ENCODE measurements around the gene DNAH10.

Gene DNAH10

GRCh38 chr12:123839826-123840225, 77.7 kb downstream of the DNAH10 start:
- DNase-seq (ENCODE audit: low read depth in 2 of 2, low spot score in 1 of 2): no peak

GRCh38 chr12:123840765-123841425, 78.8 kb downstream of the DNAH10 start:
- DNase-seq (ENCODE audit: low read depth in 2 of 2, low spot score in 1 of 2): no peak

DNA sequence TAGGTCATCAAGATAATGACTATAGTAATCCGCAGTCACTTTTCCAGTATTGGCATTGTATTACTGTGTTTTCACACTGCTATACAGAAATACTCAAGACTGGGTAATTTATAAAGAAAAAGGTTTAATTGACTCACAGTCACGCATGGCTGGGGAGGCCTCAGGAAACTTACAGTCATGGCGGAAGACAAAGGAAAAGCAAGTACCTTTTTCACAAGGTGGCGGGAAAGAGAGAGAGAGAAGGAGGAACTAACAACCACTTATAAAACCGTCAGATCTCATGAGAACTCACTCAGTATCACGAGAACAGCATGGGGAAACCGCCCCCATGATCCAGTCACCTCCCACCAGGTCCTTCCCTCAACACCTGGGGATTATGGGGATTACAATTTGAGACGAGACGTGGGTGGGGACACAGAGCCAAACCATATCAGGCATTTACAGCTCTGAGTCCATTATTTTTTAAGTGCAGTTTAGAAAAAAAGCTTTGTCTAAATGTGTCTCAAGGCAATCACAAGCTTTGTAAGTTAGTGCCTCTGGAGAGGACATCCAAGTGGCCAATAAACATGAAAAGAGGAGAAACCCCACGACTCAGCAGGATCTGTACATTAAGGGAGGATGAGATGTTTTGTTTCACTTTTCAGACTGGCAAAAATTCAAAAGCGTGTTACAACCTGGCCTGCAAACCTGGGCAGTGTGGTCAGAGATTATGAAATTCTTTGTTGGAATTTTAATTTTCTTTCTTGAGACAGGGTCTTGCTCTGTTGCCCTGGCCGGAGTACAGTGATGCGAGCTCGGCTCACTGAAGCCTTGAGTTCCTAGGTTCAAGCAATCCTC, 82.0 kb downstream of the DNAH10 start:
- no peak for DNase-seq (ENCODE audit: low read depth in 2 of 2, low spot score in 1 of 2)

- no peak for DNase-seq (ENCODE audit: low read depth in 2 of 2, low spot score in 1 of 2)
Observed at GRCh38 chr12:123845881-123846280, 83.8 kb downstream of the DNAH10 start.

GRCh38 chr12:123846340-123846739, 84.2 kb downstream of the DNAH10 start:
- no peak for DNase-seq (ENCODE audit: low read depth in 2 of 2, low spot score in 1 of 2)

- no peak for DNase-seq (ENCODE audit: low read depth in 2 of 2, low spot score in 1 of 2)
Observed at GRCh38 chr12:123847019-123847418, 84.9 kb downstream of the DNAH10 start.

DNA sequence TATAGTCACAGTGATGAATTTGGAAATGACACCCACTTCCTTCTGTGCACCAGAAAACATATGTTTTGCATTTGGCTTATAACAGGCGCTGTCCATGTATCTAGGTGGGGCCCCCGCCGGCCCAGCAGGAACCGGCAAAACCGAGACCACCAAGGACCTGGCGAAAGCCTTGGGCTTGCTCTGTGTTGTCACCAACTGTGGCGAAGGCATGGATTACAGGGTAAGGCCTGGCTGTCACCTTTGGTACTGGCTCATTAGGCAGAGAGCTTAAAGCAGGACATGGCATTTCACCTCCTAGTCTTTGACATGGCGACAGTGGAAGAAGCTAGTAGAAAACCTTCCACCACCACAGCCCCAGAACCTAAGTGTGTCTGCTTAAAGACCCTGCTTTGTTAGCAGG, 85.8 kb downstream of the DNAH10 start:
- DNase-seq (ENCODE audit: low read depth in 2 of 2, low spot score in 1 of 2): no peak

DNA sequence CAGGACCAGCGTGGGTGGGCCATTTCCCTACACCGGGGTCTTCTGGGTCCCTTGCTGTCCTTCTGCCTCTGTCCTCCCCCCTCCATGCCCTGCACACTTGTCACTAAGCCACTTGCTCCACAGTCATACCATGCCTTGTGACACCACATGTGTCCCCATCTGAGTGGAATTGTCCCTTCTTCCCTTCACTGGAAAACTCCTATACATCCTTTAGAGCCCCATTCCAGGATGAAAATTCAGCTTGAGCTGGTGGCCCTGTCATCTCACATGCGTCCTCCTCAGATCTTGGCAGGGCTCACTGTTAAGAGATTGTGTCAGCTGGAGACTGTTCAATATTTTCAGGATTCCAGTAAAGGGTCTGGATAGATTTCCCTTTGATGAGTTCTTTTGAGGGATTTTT, 87.4 kb downstream of the DNAH10 start:
- no peak for DNase-seq (ENCODE audit: low read depth in 2 of 2, low spot score in 1 of 2)

- DNase-seq (ENCODE audit: low read depth in 2 of 2, low spot score in 1 of 2): no peak
Observed at GRCh38 chr12:123850246-123851134, 88.4 kb downstream of the DNAH10 start.

DNA sequence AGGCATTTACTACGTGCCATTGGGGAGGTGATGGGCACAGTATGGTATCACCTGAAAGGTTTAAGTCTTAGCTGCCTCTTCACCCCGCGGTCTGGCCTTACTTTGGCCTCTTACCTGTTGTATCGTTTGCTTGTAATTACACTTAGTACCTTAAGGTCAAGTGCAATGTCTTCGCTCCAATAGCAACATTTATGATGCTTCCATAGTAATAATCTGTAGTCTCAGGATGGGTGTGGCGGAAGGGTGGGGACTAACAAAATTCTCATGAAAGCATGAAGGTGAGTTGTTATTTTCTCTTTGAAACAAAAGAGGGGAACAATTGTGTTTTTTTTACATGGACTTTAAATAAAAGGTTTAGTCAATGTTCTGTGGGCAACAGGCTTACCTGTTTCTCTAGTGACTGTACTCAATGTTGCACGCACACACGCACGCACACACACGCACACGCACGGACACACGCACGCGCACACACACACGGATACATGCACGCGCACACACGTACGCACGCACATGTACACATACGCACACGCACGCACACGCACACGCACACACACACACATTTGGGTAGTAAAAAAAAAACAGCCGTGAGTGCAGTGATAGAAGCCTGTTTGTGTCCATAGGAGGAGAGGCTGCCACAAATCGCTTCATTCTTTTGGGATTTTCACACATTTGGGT, 91.4 kb downstream of the DNAH10 start:
- no peak for DNase-seq (ENCODE audit: low read depth in 2 of 2, low spot score in 1 of 2)

DNA sequence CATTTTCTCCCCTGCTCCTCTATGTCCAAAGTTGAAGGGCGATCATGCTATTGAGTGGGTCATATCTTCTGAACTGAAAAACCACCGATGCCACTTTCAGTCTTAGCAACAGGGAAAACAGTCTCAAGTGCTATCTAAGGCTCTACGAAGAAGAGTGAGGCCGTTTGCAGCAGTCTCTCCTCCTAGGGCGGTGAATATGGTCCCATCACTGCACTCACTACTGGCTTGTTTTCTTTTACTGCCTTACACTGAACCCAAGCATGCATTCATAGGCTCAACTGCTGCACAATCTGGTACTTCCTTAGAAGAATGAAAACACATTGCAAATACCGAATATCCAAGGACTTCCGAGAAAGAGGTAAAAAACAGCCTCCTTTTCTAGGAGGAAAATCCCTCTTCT, 92.1 kb downstream of the DNAH10 start:
- no peak for DNase-seq (ENCODE audit: low read depth in 2 of 2, low spot score in 1 of 2)

GRCh38 chr12:123854918-123855317, 92.8 kb downstream of the DNAH10 start:
- no peak for DNase-seq (ENCODE audit: low read depth in 2 of 2, low spot score in 1 of 2)

DNA sequence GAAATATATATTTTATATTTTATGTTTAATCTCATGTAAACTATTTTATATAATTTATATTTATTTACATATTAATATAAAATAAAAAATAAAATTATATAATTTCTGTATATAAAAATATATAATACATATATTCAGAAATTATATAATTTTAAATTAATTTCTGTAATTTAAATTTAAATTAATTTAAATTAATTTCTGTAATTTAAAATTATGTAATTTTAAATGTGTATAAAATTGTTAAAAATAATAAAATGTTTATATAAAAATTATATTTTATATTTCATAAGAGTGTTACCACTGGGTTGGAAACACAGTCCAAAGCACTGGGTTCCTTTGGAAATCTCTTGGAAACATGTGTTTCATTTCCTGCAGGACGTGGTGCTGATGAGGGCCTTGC, 94.6 kb downstream of the DNAH10 start:
- no peak for DNase-seq (ENCODE audit: low read depth in 2 of 2, low spot score in 1 of 2)

- no peak for DNase-seq (ENCODE audit: low read depth in 2 of 2, low spot score in 1 of 2)
Observed at GRCh38 chr12:123858176-123858575, 96.1 kb downstream of the DNAH10 start.

DNA sequence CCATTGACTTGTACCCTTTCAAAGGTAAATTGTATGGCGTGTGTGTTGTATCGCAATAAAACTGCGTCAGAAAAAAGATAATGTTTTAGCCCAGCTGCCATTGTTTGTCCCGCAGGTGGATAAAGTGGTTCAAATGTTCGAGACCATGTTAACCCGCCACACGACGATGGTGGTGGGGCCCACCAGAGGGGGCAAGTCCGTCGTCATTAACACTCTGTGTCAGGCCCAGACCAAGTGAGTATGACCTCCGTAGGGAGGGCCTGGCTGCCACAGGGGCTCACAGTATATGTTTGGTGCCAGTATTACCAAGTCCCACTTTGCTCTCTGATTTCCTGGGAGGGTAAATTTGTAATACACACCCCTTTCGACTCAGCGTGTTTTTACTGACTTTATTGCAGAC, 96.9 kb downstream of the DNAH10 start:
- DNase-seq (ENCODE audit: low read depth in 2 of 2, low spot score in 1 of 2): no peak

DNA sequence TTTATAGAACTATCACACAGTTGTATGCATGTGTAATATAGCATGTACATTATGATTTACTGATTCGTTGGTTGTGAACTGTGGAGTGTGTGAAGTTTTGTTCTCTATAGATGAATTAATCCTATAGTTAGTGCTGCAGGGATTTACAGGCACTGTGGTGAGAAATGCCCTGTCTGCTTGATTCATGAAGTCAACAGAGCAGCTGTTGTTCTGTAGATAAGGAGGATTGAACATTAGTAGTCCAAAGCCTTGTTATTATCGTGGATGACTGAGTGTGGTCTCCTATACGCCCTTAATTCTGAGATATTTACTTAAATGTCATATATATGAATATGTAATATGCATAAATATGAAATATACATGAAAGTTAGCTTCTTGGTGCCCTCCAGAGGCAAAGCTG, 98.3 kb downstream of the DNAH10 start:
- DNase-seq (ENCODE audit: low read depth in 2 of 2, low spot score in 1 of 2): no peak

DNA sequence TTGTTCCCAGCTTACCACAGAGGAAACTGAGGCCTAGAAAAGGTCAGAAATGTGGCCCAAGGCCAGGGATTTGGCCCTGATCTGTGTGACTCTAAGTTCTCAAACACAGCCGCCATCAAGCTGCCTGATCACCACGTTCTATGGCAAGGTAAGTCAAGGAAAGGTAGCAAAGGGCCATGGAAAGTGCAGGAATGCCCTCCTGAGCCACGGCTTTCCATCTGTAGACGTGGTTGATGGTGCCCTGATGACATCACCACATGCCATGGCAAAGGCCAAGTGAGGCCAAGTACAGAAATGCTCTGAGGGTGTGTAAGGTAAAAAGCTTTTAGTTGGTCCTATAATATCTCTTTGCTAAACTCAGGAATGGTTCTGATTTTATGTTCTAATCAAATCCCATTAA, 99.3 kb downstream of the DNAH10 start:
- no peak for DNase-seq (ENCODE audit: low read depth in 2 of 2, low spot score in 1 of 2)

DNA sequence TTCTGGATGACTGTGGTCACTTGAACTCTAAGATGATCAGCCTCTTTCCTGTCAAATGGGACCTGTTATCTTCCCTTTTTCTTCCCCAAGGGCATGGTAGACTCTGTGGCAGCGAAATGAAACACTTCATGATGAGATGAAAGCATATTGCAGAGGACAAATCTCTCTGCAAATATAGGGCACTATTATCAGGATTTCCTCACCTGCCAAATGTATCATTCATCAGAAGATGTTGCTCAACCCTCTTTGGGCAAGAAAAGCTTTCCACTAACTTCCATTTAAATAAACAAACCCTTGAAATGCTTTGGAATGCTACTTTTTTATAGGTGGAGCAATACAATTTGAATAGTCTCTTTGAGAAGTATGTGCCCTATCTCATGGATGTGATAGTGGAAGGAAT, 105.0 kb downstream of the DNAH10 start:
- DNase-seq (ENCODE audit: low read depth in 2 of 2, low spot score in 1 of 2): no peak

- DNase-seq (ENCODE audit: low read depth in 2 of 2, low spot score in 1 of 2): no peak
Observed at GRCh38 chr12:123868791-123869190, 106.7 kb downstream of the DNAH10 start.

- no peak for DNase-seq (ENCODE audit: low read depth in 2 of 2, low spot score in 1 of 2)
Observed at GRCh38 chr12:123873793-123874192, 111.7 kb downstream of the DNAH10 start.

- DNase-seq (ENCODE audit: low read depth in 2 of 2, low spot score in 1 of 2): no peak
Observed at GRCh38 chr12:123877968-123878367, 115.9 kb downstream of the DNAH10 start.
